Hematopoietic multipotent progenitor cell (in vitro differentiated cells): ENCODE data around the gene HOXA7. TPM values are rescaled to one million over a fixed set of nuclear protein-coding genes. Genes with fewer than 3 reads are reported as not detected.

Experiments
- DNase-seq, 3 donors: peaks; one replicate each; pipeline ENCODE4 v3.0.0-alpha.2; 2011 to 2015; ENCODE audit warnings: low read depth in 2 of 3, low spot score in 2 of 3
- total RNA-seq: library from RNA; depleted of rRNA; stranded (reverse); fragments of >200 nt; gene quantifications from one replicate; pipeline ENCODE4 v1.2.3, GENCODE V29; 2012

HOXA7 gene
- total RNA-seq, 1 donor, result 13.2 TPM

- no peak for DNase-seq
Measured at GRCh38 chr7:27124096-27124901, 32.2 kb downstream of the HOXA7 start.

GRCh38 chr7:27123477-27124053 is 32.9 kb downstream of the HOXA7 start:
- no peak for DNase-seq

DNA sequence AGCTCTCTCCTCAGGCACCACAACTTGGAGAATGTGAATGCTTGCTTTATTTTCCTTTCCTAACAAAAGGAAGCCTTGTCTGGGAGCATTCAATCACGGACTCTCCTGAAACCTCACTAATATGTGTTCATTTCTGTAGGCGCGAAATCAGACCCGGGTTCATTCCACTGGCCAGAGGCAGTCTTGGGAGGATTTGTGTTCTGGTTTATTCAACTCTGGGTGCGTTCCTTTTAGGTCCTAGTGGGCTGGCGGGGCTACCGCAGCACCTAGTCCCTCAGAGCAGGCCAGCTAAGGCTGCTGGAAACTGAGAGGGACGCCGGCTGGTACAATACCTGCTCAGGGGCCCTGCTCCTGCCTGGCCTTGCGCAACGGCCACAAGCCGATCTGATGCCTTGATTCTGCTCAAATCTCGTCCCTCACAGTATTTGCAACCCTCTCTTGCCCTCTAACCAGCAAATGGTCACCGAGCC is 33.4 kb downstream of the HOXA7 start:
- DNase-seq, result no peak

- DNase-seq, result no peak
Measured at GRCh38 chr7:27122077-27122910, 34.2 kb downstream of the HOXA7 start.

- DNase-seq, result no peak
Measured at GRCh38 chr7:27121684-27122076, 34.8 kb downstream of the HOXA7 start.

- no peak for DNase-seq
Measured at GRCh38 chr7:27119412-27119911, 37.0 kb downstream of the HOXA7 start.

DNA sequence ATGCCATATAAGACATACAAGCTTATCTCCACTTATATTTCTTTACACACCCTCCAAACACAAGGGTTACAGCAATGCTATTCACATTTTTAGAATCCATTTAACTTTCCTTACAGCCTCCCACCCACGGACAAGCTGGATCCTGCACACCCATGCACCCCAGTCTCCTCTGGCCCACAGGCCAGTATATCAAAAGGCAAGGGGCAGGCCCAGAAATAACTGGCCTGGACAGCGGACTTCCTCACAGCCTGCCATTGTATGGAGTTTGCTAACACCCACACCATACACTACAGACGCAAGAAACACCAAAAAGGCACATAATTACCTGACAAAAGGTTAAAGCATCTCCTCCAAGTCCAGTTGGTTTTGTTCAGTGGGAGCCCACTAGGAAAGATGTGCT is 37.9 kb downstream of the HOXA7 start:
- no peak for DNase-seq

GRCh38 chr7:27117887-27118491 is 38.5 kb downstream of the HOXA7 start:
- no peak for DNase-seq

DNA sequence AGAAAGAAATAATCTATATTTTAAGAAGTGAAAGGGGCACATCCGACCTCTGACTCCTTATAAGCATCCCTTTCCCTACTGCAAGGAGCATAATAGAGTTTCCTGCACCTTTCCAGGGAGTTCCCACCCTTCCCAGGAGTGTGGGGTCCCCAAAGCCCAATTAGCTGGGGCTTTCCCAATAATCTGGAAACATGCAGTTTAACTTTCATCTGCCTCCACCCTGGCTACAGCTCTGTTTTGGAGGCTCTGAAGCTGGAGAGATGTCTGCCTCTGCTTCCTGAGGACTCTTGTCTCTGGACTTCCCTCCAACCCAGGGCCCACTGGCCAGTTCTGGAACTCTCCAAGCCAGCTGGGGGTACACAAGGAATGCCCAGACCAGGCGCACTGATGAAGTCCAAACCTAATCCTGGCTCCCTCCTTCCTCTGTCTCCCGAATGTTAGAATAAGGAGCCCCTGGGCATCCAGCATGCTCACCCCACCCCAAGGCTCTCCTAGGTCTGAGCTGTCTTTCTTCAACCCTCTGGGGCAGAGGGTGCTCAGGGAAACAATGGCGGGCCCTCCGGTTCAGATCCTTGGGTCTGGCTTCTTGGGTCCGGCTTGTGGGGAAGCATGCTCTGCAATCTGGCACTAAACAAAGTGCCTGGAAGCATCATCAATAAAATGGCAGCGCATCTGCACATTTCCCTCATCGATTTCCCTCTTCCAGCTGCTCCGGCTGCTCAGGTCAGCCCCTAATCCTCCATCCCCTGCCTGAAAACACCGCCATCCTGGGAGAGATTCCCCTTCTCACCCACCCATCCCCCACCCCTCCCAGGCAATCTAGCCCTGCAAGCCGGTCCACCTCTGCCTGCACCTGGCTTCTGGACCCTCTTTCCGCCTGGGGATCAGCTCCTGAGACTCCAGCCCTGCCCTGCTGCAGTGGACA is 39.3 kb downstream of the HOXA7 start:
- no peak for DNase-seq

DNA sequence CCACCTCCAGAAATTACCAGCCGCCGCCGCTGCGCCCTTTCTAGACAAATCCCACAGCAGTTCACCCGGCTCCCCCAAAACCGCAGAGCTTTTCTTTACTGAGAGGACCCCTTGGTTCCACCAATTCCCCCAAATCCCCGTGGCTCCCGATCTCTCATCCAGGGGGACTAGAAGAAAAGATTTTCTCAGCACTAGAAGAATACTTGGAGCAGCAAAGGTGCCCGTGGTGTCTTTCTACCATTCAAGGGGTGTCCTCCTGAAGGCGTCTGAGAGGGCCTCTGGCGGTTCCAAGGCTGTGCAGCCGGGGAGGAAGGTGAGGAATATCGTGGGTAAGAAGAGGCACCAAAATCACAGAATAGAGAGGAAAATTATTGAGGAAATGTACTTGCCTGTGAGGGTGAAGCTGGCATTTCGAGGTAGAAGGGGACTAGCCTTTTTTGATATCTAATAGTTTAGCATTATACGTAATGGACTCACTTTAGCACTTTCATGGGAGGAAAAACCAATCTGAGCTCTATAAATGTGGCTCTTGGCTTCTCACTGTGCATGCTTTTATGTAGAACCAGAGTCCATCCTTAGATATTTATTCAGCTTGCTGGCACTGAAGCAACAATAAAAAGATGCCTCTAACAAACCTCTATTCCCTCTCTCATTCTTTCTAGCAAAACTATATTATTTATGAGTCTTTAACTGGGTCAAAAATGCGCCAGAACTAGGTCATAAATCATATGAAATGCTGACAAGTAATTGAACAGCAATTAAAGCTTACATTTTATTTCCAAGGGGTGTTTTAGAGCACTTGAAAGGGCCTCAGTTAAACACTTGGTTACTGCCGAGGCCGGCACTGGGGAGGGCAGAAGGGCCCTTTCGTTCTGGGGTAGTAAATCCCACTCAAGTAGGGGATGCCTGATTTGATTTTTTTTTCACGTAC is 40.2 kb downstream of the HOXA7 start:
- DNase-seq, result no peak

- DNase-seq, result no peak
Measured at GRCh38 chr7:27115221-27116026, 41.1 kb downstream of the HOXA7 start.

DNA sequence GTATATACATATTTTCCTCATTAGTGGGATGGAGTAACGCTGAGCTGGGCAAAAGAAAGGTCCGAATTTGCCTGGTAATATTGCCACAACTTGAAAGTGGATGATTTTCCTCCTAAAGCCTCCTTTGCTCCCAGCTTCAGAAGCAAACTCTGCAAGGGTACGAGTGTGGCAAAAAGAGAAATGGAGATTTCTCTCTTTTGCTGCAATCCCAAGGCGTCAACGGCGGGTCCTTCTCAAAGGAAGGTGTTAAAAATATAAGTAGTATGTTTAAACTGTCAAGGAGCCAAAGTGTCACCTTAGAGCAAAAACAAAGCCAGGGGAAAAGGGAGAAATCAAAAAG is 41.6 kb downstream of the HOXA7 start:
- DNase-seq, result no peak

GRCh38 chr7:27113991-27114769 is 42.3 kb downstream of the HOXA7 start:
- DNase-seq, result no peak

DNA sequence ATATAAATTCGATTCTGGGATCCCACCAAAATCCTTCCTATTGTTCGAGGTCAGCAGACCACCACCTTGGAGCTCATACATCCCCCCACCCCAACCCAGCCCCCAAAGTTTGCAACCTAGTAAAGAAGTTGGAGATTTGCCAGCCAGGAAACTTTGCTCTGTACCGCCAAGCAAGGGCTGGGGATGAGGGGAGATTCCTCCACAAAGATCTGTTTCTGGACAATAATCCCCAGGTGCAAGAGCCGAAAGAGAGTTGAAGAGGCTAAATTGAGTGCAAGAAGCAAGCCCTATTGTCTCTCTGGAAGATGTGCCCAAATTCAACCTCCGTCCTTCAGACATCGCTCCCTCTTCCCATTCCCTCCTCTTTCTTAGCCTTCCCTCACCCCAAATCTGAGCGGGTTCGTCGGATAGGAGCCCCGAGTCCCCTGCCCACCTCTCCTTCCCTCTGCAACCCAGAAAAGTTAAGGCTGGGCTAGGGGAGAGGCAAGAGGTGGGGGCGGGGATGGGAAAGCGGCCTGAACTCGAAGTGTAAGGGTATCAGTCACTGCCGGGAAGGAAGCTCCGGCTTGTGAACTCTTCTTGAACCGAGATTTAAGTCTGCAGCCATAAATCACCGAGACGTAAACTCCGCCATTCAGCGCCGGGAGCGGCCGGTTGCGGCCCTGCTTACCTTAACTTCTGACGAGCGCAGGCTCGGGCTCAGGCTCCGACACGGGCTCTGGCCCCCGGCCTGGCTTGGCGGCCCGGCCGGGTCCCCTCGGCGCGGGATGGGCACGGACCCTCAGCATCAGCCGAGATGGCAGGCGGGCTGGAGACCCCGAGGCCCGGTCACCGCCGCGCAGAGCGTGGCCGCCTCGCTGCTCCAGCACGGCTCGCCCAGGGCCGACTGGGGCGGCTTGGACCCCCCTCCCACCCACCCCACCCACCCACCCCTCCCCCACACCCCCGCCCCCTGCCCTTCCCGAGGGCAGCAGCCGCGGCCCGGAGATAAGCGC is 43.2 kb downstream of the HOXA7 start:
- no peak for DNase-seq

DNA sequence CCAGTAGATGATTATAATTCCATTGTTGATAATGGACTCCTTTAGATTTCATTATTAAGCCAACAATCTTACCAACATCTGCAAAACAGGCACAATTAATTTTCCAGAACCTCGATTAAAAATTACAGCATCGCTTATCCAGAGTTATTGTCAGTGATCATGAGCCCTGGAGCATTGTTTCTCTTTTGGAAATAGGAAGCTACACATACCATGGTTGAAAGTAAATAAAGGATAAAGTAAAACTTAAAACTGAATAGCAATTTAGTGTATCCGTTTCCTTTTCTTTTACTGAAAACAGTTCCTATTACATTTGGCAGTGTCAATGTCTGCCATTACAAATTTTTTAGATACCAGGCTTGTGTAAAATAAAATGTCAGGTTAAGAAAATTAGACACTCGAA is 44.1 kb downstream of the HOXA7 start:
- no peak for DNase-seq

DNA sequence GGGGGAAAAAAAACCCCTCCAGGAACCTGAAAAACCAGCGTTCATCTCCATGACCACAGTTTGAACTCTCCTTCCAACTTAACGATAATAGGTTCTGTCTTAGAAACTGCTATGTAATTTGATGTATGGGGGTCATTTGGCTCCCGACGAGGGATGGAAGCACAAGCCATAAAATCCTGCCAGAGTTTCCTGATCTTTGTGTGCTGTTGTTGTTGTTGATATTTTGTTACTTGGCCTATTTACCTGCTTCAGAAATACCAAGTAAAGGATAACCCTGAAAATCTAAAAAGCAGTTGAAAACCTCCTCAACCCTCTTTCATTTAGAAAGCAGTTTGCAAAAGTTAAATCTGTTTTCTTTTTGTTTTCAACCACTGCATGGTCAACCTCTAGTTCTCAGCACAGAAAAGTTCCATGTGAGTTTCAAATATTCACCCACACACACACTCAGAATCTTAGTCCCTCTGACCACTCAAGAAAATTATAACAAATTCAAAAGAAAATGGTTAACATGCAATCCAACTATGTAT is 44.7 kb downstream of the HOXA7 start:
- DNase-seq, result no peak
